HG03469 (cell line): ENCODE results near the gene SPRYD4.

Experiments used
- ATAC-seq: cut with Tn5 transposase; IDR thresholded peaks from one replicate; pipeline ENCODE4 v1.9.1; 2021; ENCODE audit warnings: mild to moderate bottlenecking, moderate library complexity, moderate number of reproducible peaks; ENCODE audit not compliant: unreplicated experiment

Gene SPRYD4

DNA sequence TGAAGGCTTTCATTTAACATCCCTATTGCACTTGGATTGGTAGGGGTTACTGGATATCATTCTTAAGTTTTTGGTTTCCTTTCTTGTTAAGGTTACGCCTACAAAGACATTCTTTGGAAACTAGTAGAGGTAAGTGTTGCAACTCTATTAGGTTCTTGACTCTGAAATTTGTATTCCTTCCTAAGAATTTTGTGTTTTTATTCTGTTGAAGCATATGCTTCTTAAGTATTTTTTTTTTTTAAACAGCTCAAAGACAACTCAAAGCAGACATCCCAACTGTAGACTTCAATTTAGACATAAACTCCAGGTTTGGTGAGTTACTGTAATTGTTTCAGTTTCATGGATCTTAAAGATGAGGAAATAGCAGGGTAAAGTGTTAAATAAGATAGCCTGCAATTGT lies 52.1 kb downstream of the SPRYD4 start:
- no peak for ATAC-seq

DNA sequence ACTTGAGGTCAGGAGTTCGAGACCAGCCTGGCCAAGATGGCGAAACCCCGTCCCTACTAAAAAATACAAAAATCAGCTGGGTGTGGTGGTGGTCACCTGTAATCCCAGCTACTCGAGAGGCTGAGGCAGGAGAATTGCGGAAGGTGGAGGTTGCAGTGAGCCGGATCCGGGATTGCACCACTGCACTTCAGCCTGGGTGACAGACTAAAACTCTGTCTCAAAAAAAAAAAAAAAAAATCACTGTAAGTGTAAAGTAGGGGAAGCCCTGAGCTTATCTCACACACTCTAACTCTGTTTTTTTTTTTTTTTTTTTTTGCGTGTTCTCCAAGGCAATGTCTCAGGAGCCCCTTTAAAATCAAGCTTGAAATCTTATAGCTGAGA lies 52.8 kb downstream of the SPRYD4 start:
- ATAC-seq: no peak

DNA sequence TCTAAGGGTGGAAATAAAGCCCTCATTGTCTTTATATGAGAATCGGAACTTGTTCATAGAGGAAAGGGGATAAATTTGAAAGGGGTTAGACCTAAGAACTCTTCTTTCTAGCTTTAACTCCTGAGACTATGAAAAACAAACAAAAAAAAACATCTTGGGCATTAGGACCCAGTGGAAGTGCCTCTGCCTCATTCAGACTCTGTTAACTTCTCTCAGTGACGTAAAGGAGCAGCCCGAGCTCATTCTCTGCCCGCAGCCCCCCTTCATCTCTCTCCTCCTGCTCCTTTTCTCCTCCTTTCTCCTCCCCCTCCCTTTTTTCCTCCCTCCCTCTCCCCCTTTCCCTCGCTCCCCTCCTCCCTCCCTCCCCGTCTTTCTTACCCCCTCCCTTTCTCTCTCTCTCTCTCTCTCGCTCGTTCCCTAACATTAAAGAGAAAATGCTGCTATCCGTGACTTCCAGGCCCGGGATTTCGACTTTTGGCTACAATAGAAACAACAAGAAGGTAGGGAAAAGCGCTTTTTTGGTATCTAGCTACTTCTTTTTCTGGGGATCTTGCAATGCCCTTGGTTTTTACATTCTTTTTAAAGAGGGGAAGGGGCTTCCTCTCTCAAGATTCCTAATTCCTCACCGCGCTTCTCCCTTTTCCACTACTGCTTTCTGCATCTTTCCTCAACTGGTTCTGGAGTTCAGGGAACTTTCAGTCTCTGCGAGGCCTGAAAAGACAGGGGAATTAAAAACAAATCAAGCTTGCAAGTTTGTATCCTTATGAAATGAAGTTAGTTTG lies 53.4 kb downstream of the SPRYD4 start, which contains the start of gene RBMS2:
RBMS2 (plus strand) TSS at position 231 of the 782 bp plus-strand sequence; CDS start at position 435, 204 bp downstream.
- no peak for ATAC-seq

DNA sequence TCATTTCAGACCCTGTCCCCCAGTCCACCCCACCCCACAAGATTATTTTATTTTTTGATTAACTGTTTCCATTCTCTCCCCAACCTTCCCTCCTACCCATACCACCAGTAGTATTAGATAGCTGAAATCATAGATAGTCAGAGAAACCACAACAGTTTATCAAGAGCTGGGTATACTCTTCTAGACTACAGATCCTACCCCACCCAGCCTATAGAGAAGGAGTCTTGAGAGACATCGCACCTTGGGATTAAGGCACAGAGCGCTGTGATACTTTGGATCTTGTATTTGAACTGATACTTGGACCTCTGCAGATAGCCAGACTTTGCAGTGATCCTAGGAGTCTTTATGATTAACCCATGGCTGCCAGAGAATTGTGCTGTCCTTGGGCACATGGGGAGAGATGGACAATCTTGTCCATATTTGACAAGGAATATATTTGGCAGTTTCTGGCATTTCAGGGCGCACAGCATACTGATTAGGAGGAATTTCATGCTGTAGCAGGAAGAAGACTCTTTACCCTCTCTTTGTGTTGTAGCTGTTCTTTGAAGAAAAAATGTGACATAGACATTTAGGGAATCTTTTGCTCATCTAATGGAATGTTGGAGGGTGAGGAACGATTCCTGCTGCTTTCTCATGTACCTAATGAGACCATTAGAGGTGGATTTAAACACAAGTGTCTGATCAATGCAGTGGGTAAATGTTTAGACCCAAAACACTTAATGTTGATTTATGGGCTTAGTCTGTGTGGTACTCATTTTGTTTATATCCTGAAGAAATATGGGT lies 54.2 kb downstream of the SPRYD4 start:
- ATAC-seq: no peak

DNA sequence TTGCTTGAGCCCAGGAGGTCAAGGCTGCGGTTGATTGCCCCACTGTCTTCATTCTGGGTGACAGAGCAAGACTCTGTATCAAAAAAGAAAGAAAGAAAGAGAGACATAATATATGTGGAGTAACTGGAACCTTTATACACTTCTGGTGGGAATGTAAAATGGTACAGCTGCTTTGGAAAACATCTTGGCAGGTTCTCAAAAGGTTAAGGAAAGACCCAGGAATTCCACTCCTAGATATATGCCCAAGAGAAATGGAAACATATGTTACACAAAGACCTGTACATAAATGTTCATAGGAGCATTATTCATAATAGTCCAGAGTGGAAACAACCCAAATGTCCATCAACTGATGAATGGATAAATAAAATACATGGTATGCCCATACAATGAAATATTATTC lies 60.5 kb downstream of the SPRYD4 start:
- ATAC-seq: no peak
